B cell (primary cell): ENCODE data around the gene PPP1R12C. TPM values are rescaled to one million over a fixed set of nuclear protein-coding genes. Genes with fewer than 3 reads are reported as not detected.

Source experiments
- ATAC-seq: fragments of 200-7000 bp; cut with Tn5 transposase; one replicate; pipeline ENCODE4 v1.10.0; 2021; ENCODE audit warnings: low read depth, mild to moderate bottlenecking, moderate number of reproducible peaks, moderate library complexity
- CTCF ChIA-PET: fragments of 350-600 bp; sonication (Branson Sonifier 250); formaldehyde crosslinking; loops from one replicate; lab custom pipeline; 2021; ENCODE audit warnings: antibody characterized with exemption, inconsistent platforms; lab: Charles Lee
- POLR2A ChIA-PET: fragments of 350-600 bp; sonication (Branson Sonifier 250); formaldehyde crosslinking; loops from one replicate; lab custom pipeline; 2021; ENCODE audit warnings: antibody characterized with exemption; lab: Charles Lee
- DNase-seq: peaks from one replicate; pipeline ENCODE4 v3.0.0; 2013
- H2AFZ ChIP-seq: 2 replicates; pipeline ENCODE4 v1.6.1; 2012; ENCODE audit warnings: mild to moderate bottlenecking, low read depth, low read length; ENCODE audit not compliant: insufficient read depth, poor library complexity, severe bottlenecking
- H3K27ac ChIP-seq, 2 donors: 1 replicate in 1 of 2; 2 replicates in 1 of 2; pipeline ENCODE4 v1.5.1; 2012 to 2013; ENCODE audit warnings: low read length in 2 of 2, mild to moderate bottlenecking in 2 of 2, moderate library complexity in 1 of 2
- H3K27me3 ChIP-seq, 4 experiments: fragments of 200-600 bp in 1 of 4; sonication (generic) in 1 of 4; replicated peaks in 1 of 4; 1 replicate in 2 of 4; 2 replicates in 2 of 4; pipeline versions ENCODE4 v1.6.1 to v1.7.0; 2013 to 2016; ENCODE audit warnings: low read length in 3 of 4, mild to moderate bottlenecking in 2 of 4, mixed read lengths in 1 of 4, moderate library complexity in 1 of 4; ENCODE audit not compliant: insufficient read depth in 4 of 4, control insufficient read depth in 3 of 4; ENCODE audit errors: control extremely low read depth in 1 of 4
- H3K36me3 ChIP-seq, 2 experiments: replicated peaks in 1 of 2; 1 replicate in 1 of 2; 2 replicates in 1 of 2; pipeline versions ENCODE4 v1.6.1 to v1.7.1; 2013; ENCODE audit warnings: low read length in 1 of 2; ENCODE audit not compliant: insufficient read depth in 2 of 2, control insufficient read depth in 1 of 2; ENCODE audit errors: control extremely low read depth in 1 of 2, extremely low read depth in 1 of 2
- H3K4me1 ChIP-seq, 2 donors: fragments of 200-600 bp in 1 of 2; sonication (generic) in 1 of 2; 1 replicate in 1 of 2; 2 replicates in 1 of 2; pipeline versions ENCODE4 v1.5.1 to v1.6.1; 2013 to 2017; ENCODE audit warnings: low read length in 2 of 2; ENCODE audit not compliant: control insufficient read depth in 2 of 2, insufficient read depth in 2 of 2
- H3K4me2 ChIP-seq: replicated peaks from 2 replicates; pipeline ENCODE3; 2012; ENCODE audit warnings: mild to moderate bottlenecking, low read depth, low read length; ENCODE audit not compliant: poor library complexity, severe bottlenecking
- H3K4me3 ChIP-seq, 5 experiments: fragments of 200-600 bp in 1 of 5; sonication (generic) in 1 of 5; 1 replicate in 3 of 5; 2 replicates in 2 of 5; pipeline versions ENCODE4 v1.5.1 to v1.7.0; 2011 to 2016; ENCODE audit warnings: low read length in 4 of 5, mild to moderate bottlenecking in 4 of 5, low read depth in 2 of 5, control low read depth in 1 of 5, moderate library complexity in 1 of 5; ENCODE audit not compliant: insufficient read depth in 1 of 5; ENCODE audit errors: control extremely low read depth in 1 of 5, extremely low read depth in 1 of 5
- H3K79me2 ChIP-seq: fragments of 200-600 bp; sonication (generic); one replicate; pipeline ENCODE4 v1.6.0; 2016; ENCODE audit warnings: low read length; ENCODE audit not compliant: control insufficient read depth, insufficient read depth
- H3K9ac ChIP-seq: fragments of 200-600 bp; sonication (generic); 2 replicates; pipeline ENCODE4 v1.6.1; 2017; ENCODE audit warnings: mild to moderate bottlenecking, low read length, moderate library complexity
- H3K9me3 ChIP-seq, 3 donors: one replicate each; pipeline versions ENCODE4 v1.6.1 to v1.7.1; 2013; ENCODE audit warnings: low read length in 2 of 3; ENCODE audit not compliant: control insufficient read depth in 2 of 3, insufficient read depth in 1 of 3; ENCODE audit errors: control extremely low read depth in 1 of 3
- H4K20me1 ChIP-seq: 2 replicates; pipeline ENCODE4 v1.6.0; 2012; ENCODE audit warnings: mild to moderate bottlenecking, low read length; ENCODE audit not compliant: insufficient read depth, control insufficient read depth, poor library complexity, severe bottlenecking
- H3K27ac Mint-ChIP-seq: one replicate; pipeline ENCODE4 v1.8.0; 2021; ENCODE audit warnings: mixed read lengths
- H3K27me3 Mint-ChIP-seq: one replicate; pipeline ENCODE4 v1.8.0; 2021; ENCODE audit warnings: mixed read lengths
- H3K4me1 Mint-ChIP-seq: one replicate; pipeline ENCODE4 v1.8.0; 2021; ENCODE audit warnings: mixed read lengths
- H3K4me3 Mint-ChIP-seq: one replicate; pipeline ENCODE4 v1.8.0; 2021; ENCODE audit warnings: mixed read lengths
- H3K9me3 Mint-ChIP-seq: one replicate; pipeline ENCODE4 v1.8.0; 2022; ENCODE audit warnings: mixed read lengths; ENCODE audit not compliant: insufficient read depth
- EZH2 ChIP-seq: IDR thresholded peaks from 2 replicates; pipeline ENCODE4 v1.6.1; 2012; ENCODE audit warnings: borderline replicate concordance, low read depth, mild to moderate bottlenecking, moderate library complexity, low read length; ENCODE audit not compliant: insufficient read depth, poor library complexity, severe bottlenecking
- WGBS: methylation state at CpG from one replicate; pipeline ENCODE4 v1.1.5; 2013; ENCODE audit warnings: missing lambda C conversion rate; ENCODE audit not compliant: insufficient coverage; 5-methylcytosine and 5-hydroxymethylcytosine counted together
- intact Hi-C: fragments of 100-400 bp; cut with micrococcal nuclease; formaldehyde crosslinking; loops from one replicate; pipeline ENCODE4 v1.10.0; 2022
- polyA plus RNA-seq: library from polyadenylated mRNA; depleted of rRNA; stranded (reverse); fragments of >200 nt; gene quantifications from 2 replicates; pipeline ENCODE4 v1.2.3, GENCODE V29; 2012
- total RNA-seq, 2 donors: library from RNA; stranded (reverse); fragments of 120-200 nt in 1 of 2; gene quantifications; 1 replicate in 1 of 2; 2 replicates in 1 of 2; pipeline versions ENCODE4 v1.2.3 to v1.2.4, GENCODE V29; 2013 to 2022
- TF ChIP-seq, protein P1 (sequence below): fragments of 200-600 bp; IDR thresholded peaks from one replicate; pipeline ENCODE4 v1.8.0; 2022; ENCODE audit warnings: antibody characterized with exemption, mild to moderate bottlenecking

The PPP1R12C gene
- total and polyA plus RNA-seq, 2 donors (not counting 1 experiment from before 2014, with no cell fraction given): 145 to 179 TPM

DNA sequence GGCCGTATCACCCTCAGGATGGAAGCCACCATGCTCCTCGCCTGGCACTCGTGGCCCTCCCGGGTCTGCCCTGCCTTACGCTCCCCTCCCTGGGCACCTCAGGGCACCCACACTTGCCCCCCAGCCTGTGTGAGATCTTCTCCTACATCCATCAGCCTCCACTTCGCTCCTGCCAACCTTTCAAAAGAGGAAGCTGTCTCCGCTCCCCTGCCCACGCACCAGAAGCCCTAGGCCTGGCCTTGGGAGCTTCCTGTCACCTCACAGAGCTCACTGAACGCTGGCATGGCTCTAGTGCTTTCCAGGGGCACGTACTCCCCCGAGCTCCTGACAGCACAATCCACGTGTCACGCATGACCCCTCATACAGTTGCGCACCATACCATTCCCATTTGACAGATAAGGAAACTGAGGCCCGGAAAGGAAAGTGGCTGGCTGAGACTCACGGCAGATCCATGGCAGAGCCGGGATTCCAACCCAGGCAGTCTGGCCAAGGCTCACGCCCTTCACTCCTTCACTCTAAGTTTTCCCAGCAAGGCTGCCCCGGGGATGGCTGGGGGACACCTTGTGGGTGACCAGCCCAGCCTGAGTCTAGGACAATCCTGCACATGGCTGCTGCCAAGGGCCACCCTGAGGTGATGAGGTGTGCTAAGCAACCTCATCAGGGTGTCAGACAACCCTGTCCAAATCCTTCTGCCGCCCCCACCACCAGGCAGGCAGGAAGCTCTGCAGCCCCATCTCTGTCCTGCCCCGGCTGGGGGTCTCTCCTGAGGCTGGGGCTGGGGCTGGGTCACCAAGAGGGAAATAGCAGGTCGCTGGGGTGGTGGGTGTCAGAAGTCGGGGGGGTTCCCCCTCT is 19.3 kb downstream of the PPP1R12C start:
- H3K27ac ChIP-seq: no peak overlapping the region
- ChIA-PET CTCF (no interaction called here), POLR2A (no interaction called here)
- Mint-ChIP-seq H3K4me1 (peaks cover 4% of the 10 kb centered on the region), H3K4me3 (no peak overlapping the region), H3K9me3 (no peaks in the 10 kb centered on the region), H3K27ac (peak overlapping the region; percentile 20), H3K27me3 (no peaks in the 10 kb centered on the region)
- no peak for DNase-seq
- intact Hi-C loops: no loop called here
- H2AFZ ChIP-seq: no peak overlapping the region
- H3K4me1 ChIP-seq: peaks cover 0 to 6% of the 10 kb centered on the region in 2 donors
- peaks cover 6% of the 10 kb centered on the region for H3K79me2 ChIP-seq
- no peak for TF ChIP-seq EZH2
- TF ChIP-seq, protein P1, sequence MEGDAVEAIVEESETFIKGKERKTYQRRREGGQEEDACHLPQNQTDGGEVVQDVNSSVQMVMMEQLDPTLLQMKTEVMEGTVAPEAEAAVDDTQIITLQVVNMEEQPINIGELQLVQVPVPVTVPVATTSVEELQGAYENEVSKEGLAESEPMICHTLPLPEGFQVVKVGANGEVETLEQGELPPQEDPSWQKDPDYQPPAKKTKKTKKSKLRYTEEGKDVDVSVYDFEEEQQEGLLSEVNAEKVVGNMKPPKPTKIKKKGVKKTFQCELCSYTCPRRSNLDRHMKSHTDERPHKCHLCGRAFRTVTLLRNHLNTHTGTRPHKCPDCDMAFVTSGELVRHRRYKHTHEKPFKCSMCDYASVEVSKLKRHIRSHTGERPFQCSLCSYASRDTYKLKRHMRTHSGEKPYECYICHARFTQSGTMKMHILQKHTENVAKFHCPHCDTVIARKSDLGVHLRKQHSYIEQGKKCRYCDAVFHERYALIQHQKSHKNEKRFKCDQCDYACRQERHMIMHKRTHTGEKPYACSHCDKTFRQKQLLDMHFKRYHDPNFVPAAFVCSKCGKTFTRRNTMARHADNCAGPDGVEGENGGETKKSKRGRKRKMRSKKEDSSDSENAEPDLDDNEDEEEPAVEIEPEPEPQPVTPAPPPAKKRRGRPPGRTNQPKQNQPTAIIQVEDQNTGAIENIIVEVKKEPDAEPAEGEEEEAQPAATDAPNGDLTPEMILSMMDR: no peak
- H3K27me3 ChIP-seq: no peaks in the 10 kb centered on the region
- H3K9me3 ChIP-seq: peaks cover 0 to 7% (median 0%) of the 10 kb centered on the region in 3 donors
- 89% methylated on average over 20 of the region's 23 CpGs for WGBS
- no peak overlapping the region for H3K4me2 ChIP-seq
- H4K20me1 ChIP-seq: peaks cover 60% of the 10 kb centered on the region
- no peak overlapping the region for H3K9ac ChIP-seq
- peaks cover 0 to 58% of the 10 kb centered on the region in 2 experiments for H3K36me3 ChIP-seq
- no peak overlapping the region for H3K4me3 ChIP-seq
- no peak for ATAC-seq

DNA sequence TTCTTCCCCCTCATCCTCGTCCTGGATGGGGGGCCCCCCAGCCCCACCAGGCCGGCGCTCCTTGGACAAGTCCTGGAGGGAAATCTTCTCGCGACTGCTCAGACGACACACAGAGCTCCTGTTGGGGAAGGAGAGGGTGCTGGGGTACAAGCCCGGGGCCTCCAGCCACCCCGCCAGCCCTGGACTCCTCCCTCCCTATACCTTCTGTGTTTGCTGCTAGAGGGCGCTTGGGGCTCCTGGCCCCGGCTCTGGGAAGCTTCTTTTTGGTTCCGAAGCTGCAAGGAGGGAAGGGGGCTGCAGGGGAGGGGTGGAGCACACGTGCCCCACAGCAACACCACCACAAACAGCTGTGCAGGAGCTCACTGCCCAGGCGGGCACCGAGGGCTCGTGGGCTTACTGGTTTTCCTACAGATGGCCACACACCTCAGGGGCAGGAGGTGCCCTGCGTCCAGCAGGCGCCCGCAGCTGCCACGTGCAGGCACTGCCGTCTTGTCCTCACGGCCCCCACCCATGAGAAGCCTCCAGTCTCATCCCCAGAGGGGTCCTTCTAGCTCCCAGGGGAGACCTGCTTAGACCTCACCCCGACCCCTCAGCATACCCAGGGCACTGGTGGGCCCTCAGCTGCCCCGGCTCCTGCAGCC is 21.3 kb downstream of the PPP1R12C start:
- Histone ChIP-seq H3K27ac (no peak overlapping the region), H3K9ac (no peak overlapping the region), H3K79me2 (peaks cover under 1% of the 10 kb centered on the region), H3K4me3 (no peak overlapping the region), H3K36me3 (peaks cover 0 to 46% of the 10 kb centered on the region in 2 experiments), H4K20me1 (peaks cover 54% of the 10 kb centered on the region), H3K27me3 (no peaks in the 10 kb centered on the region), H3K4me2 (no peak overlapping the region), H3K9me3 (peaks cover 0 to 3% (median 0%) of the 10 kb centered on the region in 3 donors), H2AFZ (no peak overlapping the region), H3K4me1 (peaks cover 0 to 6% of the 10 kb centered on the region in 2 donors)
- DNase-seq (no peak), ATAC-seq (no peak)
- H3K27me3 Mint-ChIP-seq: no peaks in the 10 kb centered on the region
- ChIA-PET CTCF (no interaction called here), POLR2A (no interaction called here)
- WGBS: 85% methylated on average over 11 of the region's 23 CpGs
- peaks cover 4% of the 10 kb centered on the region for H3K4me1 Mint-ChIP-seq
- H3K27ac Mint-ChIP-seq: no peak overlapping the region
- intact Hi-C loops: no loop called here
- no peaks in the 10 kb centered on the region for H3K9me3 Mint-ChIP-seq
- TF ChIP-seq, protein P1: no peak
- TF ChIP-seq EZH2: no peak
- H3K4me3 Mint-ChIP-seq: no peak overlapping the region
